ENCODE data around the gene FAM20A.

- TF ChIP-seq CTCF (IDR thresholded peaks at IDR 0.05 in 4 of 5, conservative IDR thresholded peaks at IDR 0.05 in 1 of 5) (no peak), POLR2A (IDR thresholded peaks at IDR 0.05) (no peak)
Observed at GRCh38 chr17:68605914-68606313, 4.7 kb upstream of the FAM20A start.

Measured in gastrocnemius medialis (tissue), 4 donors.